Ishikawa (cell line): ENCODE measurements around the gene SH3GL1.

Experiments
- CEBPB ChIP-seq: IDR thresholded peaks from 2 replicates; pipeline ENCODE4 v1.6.1; 2012
- CREB1 ChIP-seq: IDR thresholded peaks from 2 replicates; pipeline ENCODE4 v1.6.1; 2012; ENCODE audit warnings: low read depth
- EGR1 ChIP-seq: IDR thresholded peaks from 2 replicates; pipeline ENCODE4 v1.6.1; 2012
- EP300 ChIP-seq: IDR thresholded peaks from 2 replicates; pipeline ENCODE4 v1.6.1; 2012; ENCODE audit warnings: borderline replicate concordance
- FOXM1 ChIP-seq: IDR thresholded peaks from 2 replicates; pipeline ENCODE4 v1.6.1; 2012; ENCODE audit warnings: low read depth, borderline replicate concordance
- RAD21 ChIP-seq: IDR thresholded peaks from 2 replicates; pipeline ENCODE4 v1.6.1; 2012; ENCODE audit warnings: low read depth
- TAF1 ChIP-seq: IDR thresholded peaks from 2 replicates; pipeline ENCODE4 v1.6.1; 2012; ENCODE audit warnings: low read depth, mild to moderate bottlenecking
- TCF12 ChIP-seq: IDR thresholded peaks from 2 replicates; pipeline ENCODE4 v1.6.1; 2012; ENCODE audit warnings: low read depth
- TEAD4 ChIP-seq: IDR thresholded peaks from 2 replicates; pipeline ENCODE4 v1.6.1; 2012
- YY1 ChIP-seq: IDR thresholded peaks from 2 replicates; pipeline ENCODE4 v1.6.1; 2012; ENCODE audit warnings: low read depth
- ZBTB7A ChIP-seq: IDR thresholded peaks from 2 replicates; pipeline ENCODE4 v1.6.1; 2012; ENCODE audit warnings: low read depth
- TF ChIP-seq, protein P1 (sequence below): IDR thresholded peaks from 2 replicates; pipeline ENCODE4 v1.6.1; 2012
- TF ChIP-seq, protein P2 (sequence below): IDR thresholded peaks from 2 replicates; pipeline ENCODE4 v1.6.1; 2012; ENCODE audit warnings: low read depth, mild to moderate bottlenecking
- TF ChIP-seq, protein P3 (sequence below): IDR thresholded peaks from 2 replicates; pipeline ENCODE4 v1.6.1; 2012

The SH3GL1 gene

DNA sequence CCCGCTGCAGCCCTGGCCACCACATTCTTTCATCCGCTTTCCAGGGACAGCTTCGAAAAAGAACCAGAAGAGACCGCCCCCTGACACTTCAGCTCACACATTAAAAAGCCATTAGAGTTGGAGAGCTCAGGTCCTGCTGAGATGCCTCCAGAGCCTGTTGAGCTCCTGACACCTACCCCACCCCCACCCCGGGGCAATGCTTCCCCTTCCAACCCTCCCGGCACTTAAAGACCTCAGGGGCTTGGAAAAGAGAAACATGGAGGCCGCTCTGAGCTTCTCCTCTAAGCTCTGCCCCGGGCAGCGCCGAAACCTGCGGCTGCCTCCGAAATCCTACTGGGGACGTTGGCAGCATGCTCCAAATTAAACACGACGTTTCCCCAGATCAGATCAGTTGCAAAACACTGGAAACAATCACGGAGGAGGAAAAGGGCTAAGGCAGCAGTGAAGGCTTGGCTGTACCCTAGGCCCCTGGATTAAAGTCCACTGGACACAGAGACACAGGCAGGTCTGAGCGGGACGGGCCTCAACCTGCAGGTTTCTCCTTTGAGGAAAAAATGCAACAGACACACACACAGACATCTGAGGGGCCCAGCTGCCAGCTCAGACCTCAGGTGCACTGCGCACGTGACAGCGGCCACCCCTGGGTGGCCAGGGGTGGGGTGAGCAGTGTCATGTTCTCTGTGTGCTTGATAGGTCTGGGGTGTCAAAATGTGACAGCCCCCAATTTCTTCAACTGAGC lies 9.6 kb downstream of the SH3GL1 start:
- TF ChIP-seq, protein P1, sequence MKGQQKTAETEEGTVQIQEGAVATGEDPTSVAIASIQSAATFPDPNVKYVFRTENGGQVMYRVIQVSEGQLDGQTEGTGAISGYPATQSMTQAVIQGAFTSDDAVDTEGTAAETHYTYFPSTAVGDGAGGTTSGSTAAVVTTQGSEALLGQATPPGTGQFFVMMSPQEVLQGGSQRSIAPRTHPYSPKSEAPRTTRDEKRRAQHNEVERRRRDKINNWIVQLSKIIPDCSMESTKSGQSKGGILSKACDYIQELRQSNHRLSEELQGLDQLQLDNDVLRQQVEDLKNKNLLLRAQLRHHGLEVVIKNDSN, result peak; percentile 83
- TF ChIP-seq, protein P2, sequence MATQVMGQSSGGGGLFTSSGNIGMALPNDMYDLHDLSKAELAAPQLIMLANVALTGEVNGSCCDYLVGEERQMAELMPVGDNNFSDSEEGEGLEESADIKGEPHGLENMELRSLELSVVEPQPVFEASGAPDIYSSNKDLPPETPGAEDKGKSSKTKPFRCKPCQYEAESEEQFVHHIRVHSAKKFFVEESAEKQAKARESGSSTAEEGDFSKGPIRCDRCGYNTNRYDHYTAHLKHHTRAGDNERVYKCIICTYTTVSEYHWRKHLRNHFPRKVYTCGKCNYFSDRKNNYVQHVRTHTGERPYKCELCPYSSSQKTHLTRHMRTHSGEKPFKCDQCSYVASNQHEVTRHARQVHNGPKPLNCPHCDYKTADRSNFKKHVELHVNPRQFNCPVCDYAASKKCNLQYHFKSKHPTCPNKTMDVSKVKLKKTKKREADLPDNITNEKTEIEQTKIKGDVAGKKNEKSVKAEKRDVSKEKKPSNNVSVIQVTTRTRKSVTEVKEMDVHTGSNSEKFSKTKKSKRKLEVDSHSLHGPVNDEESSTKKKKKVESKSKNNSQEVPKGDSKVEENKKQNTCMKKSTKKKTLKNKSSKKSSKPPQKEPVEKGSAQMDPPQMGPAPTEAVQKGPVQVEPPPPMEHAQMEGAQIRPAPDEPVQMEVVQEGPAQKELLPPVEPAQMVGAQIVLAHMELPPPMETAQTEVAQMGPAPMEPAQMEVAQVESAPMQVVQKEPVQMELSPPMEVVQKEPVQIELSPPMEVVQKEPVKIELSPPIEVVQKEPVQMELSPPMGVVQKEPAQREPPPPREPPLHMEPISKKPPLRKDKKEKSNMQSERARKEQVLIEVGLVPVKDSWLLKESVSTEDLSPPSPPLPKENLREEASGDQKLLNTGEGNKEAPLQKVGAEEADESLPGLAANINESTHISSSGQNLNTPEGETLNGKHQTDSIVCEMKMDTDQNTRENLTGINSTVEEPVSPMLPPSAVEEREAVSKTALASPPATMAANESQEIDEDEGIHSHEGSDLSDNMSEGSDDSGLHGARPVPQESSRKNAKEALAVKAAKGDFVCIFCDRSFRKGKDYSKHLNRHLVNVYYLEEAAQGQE, result no peak

DNA sequence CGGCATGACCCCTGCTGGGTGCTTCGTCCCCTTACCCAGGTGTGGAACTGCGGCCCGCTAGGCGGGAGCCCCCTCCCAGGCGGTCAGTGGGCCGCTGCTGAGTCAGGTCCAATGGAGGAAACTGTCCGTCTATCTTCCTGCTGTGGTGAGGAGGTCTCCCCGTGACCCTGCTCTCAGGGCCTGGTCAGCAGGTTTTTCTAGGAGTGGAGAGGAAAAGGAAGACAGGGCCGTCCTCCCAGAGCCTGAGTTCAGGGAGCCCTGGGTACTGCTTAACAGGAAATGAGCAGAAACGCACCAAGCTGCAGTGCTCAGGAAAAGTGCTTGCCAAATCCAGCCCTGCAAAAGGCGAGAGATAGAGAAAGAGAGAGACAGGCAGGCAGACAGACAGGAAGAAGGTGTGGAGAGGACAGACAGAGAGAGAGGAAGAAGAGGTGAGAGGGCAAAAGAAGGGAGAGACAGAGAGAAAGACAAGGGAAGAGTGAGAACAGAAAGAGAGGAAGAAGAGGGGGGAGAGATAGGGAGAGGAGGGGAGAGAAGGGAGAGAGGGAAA lies 10.3 kb downstream of the SH3GL1 start:
- no peak for TF ChIP-seq YY1
- TF ChIP-seq FOXM1, result no peak

DNA sequence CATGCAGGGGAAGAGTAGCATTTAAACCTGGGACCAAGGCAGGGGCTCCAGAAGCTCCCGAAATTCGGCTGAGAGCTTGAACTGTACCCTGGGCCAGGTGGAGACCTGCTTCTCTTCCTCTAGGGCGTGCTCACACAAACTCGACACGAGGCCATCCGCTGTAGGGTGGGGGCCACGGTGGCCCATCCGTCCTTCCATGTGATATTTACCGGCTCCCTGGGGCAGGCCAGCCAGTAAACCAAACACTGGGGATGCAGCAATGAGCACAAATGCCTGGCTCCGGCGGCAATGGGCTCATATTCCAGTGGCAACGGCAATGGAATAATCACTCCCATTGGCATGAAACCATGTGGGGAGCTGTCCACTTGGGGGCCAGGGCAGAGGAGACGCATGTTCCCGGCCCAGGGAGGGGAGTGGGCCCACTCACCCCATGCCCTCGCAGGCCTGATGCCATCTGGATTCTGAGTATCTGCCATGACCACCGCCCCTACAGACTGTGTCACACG lies 10.8 kb downstream of the SH3GL1 start:
- TF ChIP-seq CEBPB, result no peak
- no peak for TF ChIP-seq RAD21
- TF ChIP-seq EGR1, result no peak
- TF ChIP-seq YY1, result no peak
- no peak for TF ChIP-seq FOXM1
- TF ChIP-seq, protein P3, sequence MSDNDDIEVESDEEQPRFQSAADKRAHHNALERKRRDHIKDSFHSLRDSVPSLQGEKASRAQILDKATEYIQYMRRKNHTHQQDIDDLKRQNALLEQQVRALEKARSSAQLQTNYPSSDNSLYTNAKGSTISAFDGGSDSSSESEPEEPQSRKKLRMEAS, result no peak
- no peak for TF ChIP-seq TCF12
- no peak for TF ChIP-seq TAF1

DNA sequence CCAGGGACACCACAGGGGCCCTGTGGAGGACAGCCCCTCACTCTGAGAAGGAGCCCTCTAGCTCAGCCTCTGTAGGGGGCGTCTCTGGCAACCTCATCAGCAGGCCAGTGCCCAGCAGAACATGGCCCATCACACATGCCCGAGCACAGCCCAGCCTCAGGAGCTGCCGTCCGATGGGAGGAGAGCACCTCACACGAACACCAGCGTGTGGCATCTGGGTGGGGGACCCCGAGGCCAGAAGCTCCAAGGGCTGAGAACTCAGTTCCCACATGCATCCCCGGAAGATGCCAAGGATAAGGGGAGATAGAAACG lies 11.3 kb downstream of the SH3GL1 start:
- TF ChIP-seq YY1 (no peak), TEAD4 (no peak), CEBPB (no peak), TAF1 (no peak), CREB1 (no peak), ZBTB7A (no peak), EP300 (no peak), FOXM1 (no peak)
- TF ChIP-seq, protein P2, result no peak

DNA sequence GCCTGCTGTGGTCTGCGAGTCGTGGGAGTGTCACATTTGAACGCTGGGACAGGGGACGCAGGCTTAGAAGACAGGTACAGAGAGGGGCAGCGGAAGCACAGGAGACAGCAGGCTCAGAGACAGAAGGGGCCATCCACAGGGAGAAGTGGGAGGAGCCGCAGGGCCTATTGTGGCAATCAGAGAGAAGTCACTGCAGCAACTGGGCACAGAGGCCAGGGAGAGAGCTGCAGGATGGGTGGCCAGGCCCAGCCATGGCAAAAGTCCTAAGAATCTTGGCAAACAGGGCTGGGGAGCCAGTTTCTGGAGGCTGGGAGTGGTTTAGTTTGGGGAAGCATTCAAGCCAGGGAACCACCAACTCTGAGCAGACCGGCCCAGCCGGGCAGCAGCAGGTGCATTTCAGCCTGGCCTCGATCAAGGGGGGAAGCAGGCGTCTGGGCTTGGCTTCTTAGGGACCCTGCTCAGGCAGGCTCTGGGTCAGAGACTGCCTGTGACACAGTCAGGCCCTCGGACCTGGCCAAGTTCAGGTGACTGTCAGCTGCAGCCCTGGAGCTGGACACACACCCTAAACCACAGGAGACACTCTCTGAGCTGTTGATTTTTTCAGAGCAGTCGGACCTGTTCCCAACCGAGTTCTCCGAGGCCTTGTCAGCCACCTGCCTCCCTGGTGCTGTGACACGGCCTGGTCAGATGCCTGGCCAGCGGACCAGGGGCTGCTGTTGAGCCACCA lies 11.8 kb downstream of the SH3GL1 start:
- TF ChIP-seq TEAD4 (no peak), RAD21 (no peak), EGR1 (no peak), TCF12 (no peak), CREB1 (no peak)
- TF ChIP-seq, protein P3, result no peak

DNA sequence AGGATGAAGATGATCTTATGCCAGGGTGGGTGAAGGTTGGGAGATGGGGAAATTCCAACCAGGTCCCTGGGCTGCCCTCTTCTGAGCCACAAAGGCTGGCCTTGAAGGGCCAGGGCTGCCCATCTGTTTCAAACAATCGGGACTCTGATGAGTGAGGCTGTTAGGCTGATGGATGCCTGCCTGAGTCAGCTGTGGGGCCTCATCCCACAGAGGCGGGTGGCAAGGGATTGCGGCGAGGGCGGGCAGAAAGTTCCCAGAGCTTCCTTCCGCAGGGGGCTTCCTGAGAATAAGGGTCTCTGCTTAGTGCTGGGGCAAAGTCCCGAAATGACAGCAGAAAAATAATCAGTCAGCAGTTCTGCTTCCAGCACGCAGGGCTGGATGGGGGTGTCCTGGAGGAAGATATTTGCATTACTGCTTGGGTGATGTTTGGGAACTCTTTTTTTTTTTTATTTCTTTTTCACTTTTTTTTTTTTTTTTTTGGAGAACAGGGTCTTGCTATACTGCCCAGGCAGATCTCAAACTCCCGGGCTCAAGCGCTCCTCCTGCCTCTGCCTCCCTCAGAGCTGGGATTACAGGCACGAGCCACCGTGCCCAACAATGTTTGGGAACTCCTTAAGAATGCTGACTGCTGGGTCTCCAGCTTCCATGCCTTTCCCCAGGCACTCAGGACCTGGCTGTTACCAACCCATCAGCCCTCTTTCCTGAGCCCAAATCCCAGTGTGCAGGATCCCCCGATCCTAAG lies 14.1 kb downstream of the SH3GL1 start:
- TF ChIP-seq, protein P2, result no peak
- TF ChIP-seq FOXM1 (no peak), TAF1 (no peak), RAD21 (no peak), ZBTB7A (no peak)
- TF ChIP-seq, protein P1, result no peak
- TF ChIP-seq, protein P3, result no peak
